H9 (cell line): Measurements from ENCODE around the gene ISG20. TPM values are rescaled to one million over a fixed set of nuclear protein-coding genes. Genes with fewer than 3 reads are reported as not detected.

Experiments used
- DNase-seq: peaks from one replicate; pipeline ENCODE4 v3.0.0-alpha.2; 2017
- H2AFZ ChIP-seq: one replicate; pipeline ENCODE4 v1.6.1; 2013; ENCODE audit warnings: mild to moderate bottlenecking, low read length, control low read depth, moderate library complexity
- H2AK5ac ChIP-seq: 2 replicates; pipeline ENCODE4 v1.6.1; 2013; ENCODE audit warnings: low read length, control low read depth, mixed read lengths; ENCODE audit not compliant: insufficient read length
- H2BK120ac ChIP-seq: one replicate; pipeline ENCODE4 v1.6.1; 2013; ENCODE audit warnings: low read depth, mild to moderate bottlenecking, low read length, control low read depth, inconsistent platforms; ENCODE audit not compliant: poor library complexity, severe bottlenecking
- H2BK12ac ChIP-seq: 2 replicates; pipeline ENCODE4 v1.6.1; 2013; ENCODE audit warnings: low read length, control low read depth, mixed read lengths, low read depth; ENCODE audit not compliant: insufficient read length
- H2BK15ac ChIP-seq: 2 replicates; pipeline ENCODE4 v1.6.1; 2013; ENCODE audit warnings: low read depth, low read length, control low read depth
- H2BK20ac ChIP-seq: one replicate; pipeline ENCODE4 v1.6.1; 2013; ENCODE audit warnings: low read depth, mild to moderate bottlenecking, low read length, control low read depth, inconsistent platforms; ENCODE audit not compliant: poor library complexity, severe bottlenecking
- H2BK5ac ChIP-seq: 2 replicates; pipeline ENCODE4 v1.6.1; 2013; ENCODE audit warnings: low read length, control low read depth, mixed read lengths; ENCODE audit not compliant: insufficient read length
- H3K14ac ChIP-seq: 2 replicates; pipeline ENCODE4 v1.6.1; 2013; ENCODE audit warnings: low read length, control low read depth; ENCODE audit not compliant: insufficient read depth
- H3K18ac ChIP-seq: 2 replicates; pipeline ENCODE4 v1.6.1; 2013; ENCODE audit warnings: low read depth, mild to moderate bottlenecking, mixed read lengths, low read length, control low read depth; ENCODE audit not compliant: insufficient read length
- H3K23ac ChIP-seq: 2 replicates; pipeline ENCODE4 v1.6.1; 2013; ENCODE audit warnings: low read length, control low read depth, mixed read lengths, low read depth; ENCODE audit not compliant: insufficient read length
- H3K23me2 ChIP-seq: 2 replicates; pipeline ENCODE4 v1.6.1; 2013; ENCODE audit warnings: low read depth, mild to moderate bottlenecking, mixed read lengths, low read length, control low read depth; ENCODE audit not compliant: insufficient read length, poor library complexity, severe bottlenecking
- H3K27ac ChIP-seq: 2 replicates; pipeline ENCODE4 v1.5.1; 2013; ENCODE audit warnings: low read length, control low read depth, mixed read lengths, low read depth; ENCODE audit not compliant: insufficient read length
- H3K27me3 ChIP-seq: 2 replicates; pipeline ENCODE4 v1.6.1; 2013; ENCODE audit warnings: low read length, control low read depth, inconsistent platforms; ENCODE audit not compliant: insufficient read depth
- H3K4ac ChIP-seq: 2 replicates; pipeline ENCODE4 v1.6.1; 2013; ENCODE audit warnings: low read depth, mild to moderate bottlenecking, control low read depth, inconsistent platforms, low read length, moderate library complexity
- H3K4me1 ChIP-seq: 2 replicates; pipeline ENCODE4 v1.6.1; 2013; ENCODE audit warnings: low read length, control low read depth, inconsistent platforms; ENCODE audit not compliant: insufficient read depth
- H3K4me2 ChIP-seq: 2 replicates; pipeline ENCODE4 v1.6.1; 2013; ENCODE audit warnings: low read length, control low read depth, mixed read lengths; ENCODE audit not compliant: insufficient read length, insufficient read depth
- H3K56ac ChIP-seq: 2 replicates; pipeline ENCODE4 v1.6.1; 2013; ENCODE audit warnings: low read depth, mild to moderate bottlenecking, mixed read lengths, low read length, control low read depth; ENCODE audit not compliant: insufficient read length
- H3K79me1 ChIP-seq: 2 replicates; pipeline ENCODE4 v1.6.1; 2013; ENCODE audit warnings: low read depth, mild to moderate bottlenecking, moderate library complexity, low read length, control low read depth, inconsistent platforms; ENCODE audit not compliant: insufficient read depth, poor library complexity, severe bottlenecking
- H3K79me2 ChIP-seq: 2 replicates; pipeline ENCODE4 v1.6.1; 2013; ENCODE audit warnings: low read length, control low read depth, inconsistent platforms; ENCODE audit not compliant: insufficient read depth
- H3K9ac ChIP-seq: 2 replicates; pipeline ENCODE4 v1.6.1; 2013; ENCODE audit warnings: low read length, control low read depth, mixed read lengths; ENCODE audit not compliant: insufficient read length; ENCODE audit errors: extremely low read depth
- H3K9me3 ChIP-seq: one replicate; pipeline ENCODE4 v1.6.1; 2013; ENCODE audit warnings: low read depth, low read length, inconsistent platforms; ENCODE audit not compliant: control insufficient read depth
- H3T11ph ChIP-seq: one replicate; pipeline ENCODE4 v1.6.1; 2013; ENCODE audit warnings: mild to moderate bottlenecking, low read length, control low read depth, inconsistent platforms
- H4K20me1 ChIP-seq: one replicate; pipeline ENCODE4 v1.6.1; 2013; ENCODE audit not compliant: control insufficient read depth, insufficient read length, insufficient read depth
- H4K5ac ChIP-seq: 2 replicates; pipeline ENCODE4 v1.6.1; 2013; ENCODE audit warnings: low read depth, mild to moderate bottlenecking, mixed read lengths, low read length, control low read depth; ENCODE audit not compliant: insufficient read length
- H4K8ac ChIP-seq: replicated peaks from 2 replicates; pipeline ENCODE4 v1.6.1; 2013; ENCODE audit warnings: low read length, control low read depth, mixed read lengths, low read depth; ENCODE audit not compliant: insufficient read length
- H4K91ac ChIP-seq: 2 replicates; pipeline ENCODE4 v1.6.1; 2013; ENCODE audit warnings: low read depth, mild to moderate bottlenecking, moderate library complexity, mixed read lengths, low read length, control low read depth; ENCODE audit not compliant: insufficient read length
- H3K27ac Mint-ChIP-seq, 3 experiments: 2 replicates in 2 of 3; 3 replicates in 1 of 3; pipeline ENCODE4 v1.8.0; 2020 to 2021; ENCODE audit warnings: mixed read lengths in 3 of 3, mild to moderate bottlenecking in 1 of 3, moderate library complexity in 1 of 3
- H3K27me3 Mint-ChIP-seq: 2 replicates; pipeline ENCODE4 v1.8.0; 2021; ENCODE audit warnings: low read depth, mild to moderate bottlenecking, moderate library complexity, mixed read lengths
- H3K36me3 Mint-ChIP-seq, 3 experiments: 2 replicates in 2 of 3; 3 replicates in 1 of 3; pipeline ENCODE4 v1.8.0; 2020 to 2021; ENCODE audit warnings: low read depth in 3 of 3, mixed read lengths in 3 of 3; ENCODE audit not compliant: insufficient read depth in 1 of 3
- H3K4me1 Mint-ChIP-seq, 2 experiments: 2 replicates each; pipeline ENCODE4 v1.8.0; 2020; ENCODE audit warnings: mixed read lengths in 2 of 2
- H3K4me3 Mint-ChIP-seq, 2 experiments: 2 replicates in 1 of 2; 3 replicates in 1 of 2; pipeline ENCODE4 v1.8.0; 2020 to 2021; ENCODE audit warnings: mild to moderate bottlenecking in 2 of 2, mixed read lengths in 2 of 2, moderate library complexity in 1 of 2
- H3K9me3 Mint-ChIP-seq, 2 experiments: 2 replicates in 1 of 2; 3 replicates in 1 of 2; pipeline ENCODE4 v1.8.0; 2020; ENCODE audit warnings: mild to moderate bottlenecking in 2 of 2, mixed read lengths in 2 of 2, moderate library complexity in 1 of 2
- WGBS: extraction: QIAGEN DNeasy Blood & Tissue Kit; methylation state at CpG from one replicate; pipeline ENCODE4 v1.1.7; 2013; ENCODE audit warnings: missing lambda C conversion rate, low lambda C conversion rate, mixed read lengths; ENCODE audit not compliant: insufficient read length; ENCODE audit errors: extremely low coverage; 5-methylcytosine and 5-hydroxymethylcytosine counted together
- total RNA-seq: library from RNA; stranded (reverse); gene quantifications from 2 replicates; pipeline ENCODE4 v1.2.1, GENCODE V29; 2021
- TF ChIP-seq, protein P1 (sequence below): fragments of 200-600 bp; sonication (generic); conservative IDR thresholded peaks from 3 replicates; pipeline ENCODE4 v1.8.0; 2021; ENCODE audit warnings: antibody characterized with exemption, mild to moderate bottlenecking

The ISG20 gene
- total RNA-seq, 1 experiment from 2014 or later, result 7.4 TPM

- no peak overlapping the region for H3K4ac ChIP-seq
- no peak overlapping the region for H3K9ac ChIP-seq
- H3K27me3 ChIP-seq, result peaks cover 24% of the 10 kb centered on the region; the same call in 1 of the 2 replicates
Observed at GRCh38 chr15:88604381-88605188, 34.2 kb upstream of the ISG20 start.

More at GRCh38 chr15:88604381-88605188, 34.2 kb upstream of the ISG20 start:
- Histone ChIP-seq H2BK15ac (no peak overlapping the region), H2AK5ac (no peak overlapping the region), H3K14ac (no peak overlapping the region), H2BK12ac (no peak overlapping the region), H3T11ph (no peak overlapping the region), H3K4me2 (peak overlapping the region; percentile 42), H3K56ac (no peak overlapping the region), H3K9me3 (no peaks in the 10 kb centered on the region), H3K18ac (no peak overlapping the region), H3K23ac (no peak overlapping the region), H3K23me2 (peaks cover 21% of the 10 kb centered on the region), H2BK120ac (no peak overlapping the region), H3K27ac (no peak overlapping the region), H2BK20ac (no peak overlapping the region), H3K79me1 (no peaks in the 10 kb centered on the region), H2AFZ (no peak overlapping the region), H2BK5ac (no peak overlapping the region), H3K4me1 (no peaks in the 10 kb centered on the region), H4K8ac (no peak overlapping the region), H3K79me2 (no peaks in the 10 kb centered on the region), H4K20me1 (no peaks in the 10 kb centered on the region), H4K5ac (no peak overlapping the region), H4K91ac (no peak overlapping the region)
- Mint-ChIP-seq H3K9me3 (no peaks in the 10 kb centered on the region; a peak in 2 of 5 replicates), H3K27me3 (peaks cover 84% of the 10 kb centered on the region), H3K36me3 (no peaks in the 10 kb centered on the region; a peak in 1 of 7 replicates), H3K4me3 (peak overlapping the region; percentile 66 to 80), H3K27ac (no peak overlapping the region), H3K4me1 (peaks cover 47 to 49% of the 10 kb centered on the region in 2 experiments)
- no CpG with 5 or more reads among the region's 46 CpGs for WGBS
- TF ChIP-seq, protein P1, sequence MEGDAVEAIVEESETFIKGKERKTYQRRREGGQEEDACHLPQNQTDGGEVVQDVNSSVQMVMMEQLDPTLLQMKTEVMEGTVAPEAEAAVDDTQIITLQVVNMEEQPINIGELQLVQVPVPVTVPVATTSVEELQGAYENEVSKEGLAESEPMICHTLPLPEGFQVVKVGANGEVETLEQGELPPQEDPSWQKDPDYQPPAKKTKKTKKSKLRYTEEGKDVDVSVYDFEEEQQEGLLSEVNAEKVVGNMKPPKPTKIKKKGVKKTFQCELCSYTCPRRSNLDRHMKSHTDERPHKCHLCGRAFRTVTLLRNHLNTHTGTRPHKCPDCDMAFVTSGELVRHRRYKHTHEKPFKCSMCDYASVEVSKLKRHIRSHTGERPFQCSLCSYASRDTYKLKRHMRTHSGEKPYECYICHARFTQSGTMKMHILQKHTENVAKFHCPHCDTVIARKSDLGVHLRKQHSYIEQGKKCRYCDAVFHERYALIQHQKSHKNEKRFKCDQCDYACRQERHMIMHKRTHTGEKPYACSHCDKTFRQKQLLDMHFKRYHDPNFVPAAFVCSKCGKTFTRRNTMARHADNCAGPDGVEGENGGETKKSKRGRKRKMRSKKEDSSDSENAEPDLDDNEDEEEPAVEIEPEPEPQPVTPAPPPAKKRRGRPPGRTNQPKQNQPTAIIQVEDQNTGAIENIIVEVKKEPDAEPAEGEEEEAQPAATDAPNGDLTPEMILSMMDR, result no peak
- no peak for DNase-seq
